Stimulated activated CD8-positive, alpha-beta memory T cell treated with anti-CD3 and anti-CD28 coated beads, Interleukin-2, amount 100 ng/mL, for 48 hours (primary cell): Measurements from ENCODE around the gene GNG8.

Experiments used
- DNase-seq, 2 donors: peaks; one replicate each; pipeline ENCODE4 v3.0.0-alpha.2; 2020; ENCODE audit warnings: low read depth in 2 of 2

The GNG8 gene

DNA sequence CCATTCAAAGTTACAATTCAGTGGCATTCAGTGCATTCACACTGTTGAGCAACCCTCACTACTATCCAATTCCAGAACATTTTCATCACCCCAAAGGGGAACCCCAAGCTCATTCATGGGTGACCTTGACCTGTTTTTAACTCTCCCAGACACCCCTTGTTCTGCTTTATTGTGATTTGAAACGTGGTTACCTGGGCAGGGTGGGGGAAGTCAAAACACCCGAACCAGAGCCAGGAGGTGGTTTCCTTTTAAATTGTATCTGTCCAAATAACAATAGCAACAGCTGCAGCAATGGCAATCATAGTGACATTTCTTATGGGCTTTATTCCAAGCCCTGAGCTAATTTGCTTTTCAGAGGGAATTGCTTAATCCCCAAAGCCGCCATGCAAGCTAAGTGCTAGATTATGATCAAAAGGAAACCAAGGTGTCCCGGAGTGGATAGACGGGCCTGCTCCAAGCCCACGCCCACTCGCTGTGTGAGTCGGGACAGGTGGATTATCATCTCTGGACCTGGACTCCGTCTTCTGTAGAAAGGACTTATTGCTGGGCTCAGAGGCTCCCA lies 17.3 kb downstream of the GNG8 start:
- DNase-seq = no peak

DNA sequence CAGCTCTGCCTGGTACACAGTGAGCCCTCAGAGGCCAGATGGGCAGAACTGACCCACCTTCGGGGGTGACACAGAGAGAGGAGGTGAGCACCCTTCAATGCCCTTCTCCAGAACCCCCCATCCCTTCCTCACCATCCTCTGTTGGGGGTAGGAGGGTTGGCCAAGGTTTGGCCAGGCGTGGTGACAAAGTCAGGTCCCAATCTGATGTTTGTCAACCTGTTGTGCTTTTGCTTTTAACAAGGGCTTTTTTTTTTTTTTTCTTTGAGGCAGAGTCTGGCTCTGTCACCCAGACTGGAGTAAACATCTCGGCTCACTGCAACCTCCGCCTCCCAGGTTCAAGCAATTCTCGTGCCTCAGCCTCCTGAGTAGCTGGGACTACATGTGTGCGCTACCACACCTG lies 18.4 kb downstream of the GNG8 start:
- DNase-seq = no peak

DNA sequence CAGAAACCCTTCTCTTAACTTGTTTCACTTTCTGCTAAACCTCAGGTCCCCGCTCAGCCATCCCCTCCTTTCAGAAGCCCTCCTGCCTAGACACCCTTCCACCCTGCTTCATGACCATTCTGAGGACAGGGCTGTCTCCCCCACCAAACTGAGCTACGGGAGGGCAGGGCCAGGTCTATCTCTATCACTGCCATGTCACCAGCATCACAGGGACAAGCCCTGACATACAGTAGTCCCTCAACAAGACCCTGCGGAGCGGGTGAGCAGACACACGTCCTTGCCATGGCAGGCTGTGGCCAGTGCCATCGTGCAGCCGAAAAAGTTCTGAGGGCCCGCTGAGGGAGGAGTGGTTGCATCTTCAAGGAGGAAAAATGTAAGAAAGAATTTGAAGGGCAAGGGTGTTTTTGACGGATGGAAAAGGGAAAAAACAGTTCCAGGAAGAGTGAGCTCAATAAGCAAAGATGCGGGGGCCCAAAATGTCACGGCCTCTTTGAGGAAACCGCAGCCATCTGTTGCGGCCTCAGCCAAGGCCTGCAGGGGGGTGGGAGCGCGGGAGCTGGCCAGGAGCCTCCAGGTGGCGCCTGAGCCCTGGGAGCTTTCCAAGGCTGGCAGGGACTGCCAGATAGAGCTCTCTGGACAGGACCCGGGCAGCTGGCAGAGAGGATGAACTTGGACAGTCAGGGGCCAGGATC lies 19.2 kb downstream of the GNG8 start:
- DNase-seq = peak in 1 of 2 donors; percentile 71

DNA sequence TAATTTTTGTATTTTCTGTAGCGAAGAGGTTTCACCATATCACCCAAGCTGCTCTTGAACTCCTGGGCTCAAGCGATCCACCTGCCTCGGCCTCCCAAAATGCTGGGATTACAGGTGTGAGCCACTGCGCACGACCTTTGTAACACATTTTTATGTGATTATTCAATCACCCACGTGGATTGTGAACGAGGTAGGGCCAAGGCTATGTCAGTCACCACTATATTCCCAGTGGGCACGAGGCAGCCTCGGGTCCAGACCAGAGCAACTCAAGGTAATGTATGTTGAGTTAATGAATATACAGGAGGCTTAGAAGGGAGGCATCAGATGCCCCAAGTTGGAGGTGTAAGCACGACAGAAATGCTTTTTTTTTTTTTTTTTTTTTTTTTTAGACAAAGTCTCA lies 20.0 kb downstream of the GNG8 start:
- DNase-seq = no peak

DNA sequence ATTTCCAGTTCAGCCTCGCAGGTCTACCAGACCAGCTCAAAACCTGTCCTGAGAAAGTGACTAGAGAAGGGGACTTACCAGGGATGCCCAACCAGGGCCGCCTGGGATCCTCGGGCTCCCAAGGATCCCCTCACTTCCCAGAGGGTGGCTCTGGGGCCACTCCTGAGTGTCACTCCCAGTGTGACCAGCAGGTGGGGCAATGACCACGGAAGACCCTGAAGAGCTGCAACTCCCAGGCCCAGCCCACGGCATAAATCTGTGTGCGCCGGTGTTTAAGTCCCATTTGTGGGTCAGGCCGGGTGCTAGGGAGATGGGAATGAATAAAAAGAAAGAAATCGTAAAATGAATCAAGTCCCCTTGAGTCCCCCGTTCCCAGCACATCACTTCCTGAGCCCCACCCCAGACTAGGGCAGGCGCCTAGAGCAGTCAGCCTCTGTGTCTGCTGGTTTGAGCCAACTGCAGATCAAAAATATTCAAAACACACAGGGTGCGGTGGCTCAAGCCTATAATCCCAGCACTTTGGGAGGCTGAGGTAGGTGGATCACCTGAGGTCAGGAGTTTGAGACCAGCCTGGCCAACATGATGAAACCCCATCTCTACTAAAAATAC lies 21.8 kb downstream of the GNG8 start:
- DNase-seq = peak; percentile 79 to 82

DNA sequence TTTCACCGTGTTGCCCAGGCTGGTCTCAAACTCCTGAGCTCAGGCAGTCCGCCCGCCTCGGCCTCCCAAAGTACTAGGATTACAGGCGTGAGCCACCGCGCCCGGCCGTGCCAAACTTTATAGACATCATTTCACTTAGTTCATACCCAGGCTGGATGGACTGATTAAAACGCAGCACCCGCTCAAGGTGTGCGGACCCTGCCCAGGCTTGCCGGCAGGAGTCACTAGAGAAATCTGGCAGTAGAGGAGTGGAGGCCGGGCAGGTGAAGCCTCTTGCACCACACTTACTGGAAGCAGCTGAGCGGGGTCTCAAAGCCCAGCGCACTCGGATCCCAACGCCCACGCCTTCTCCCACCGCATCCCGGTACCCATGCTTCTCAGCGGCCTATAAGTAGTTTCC lies 22.5 kb downstream of the GNG8 start:
- no peak for DNase-seq

DNA sequence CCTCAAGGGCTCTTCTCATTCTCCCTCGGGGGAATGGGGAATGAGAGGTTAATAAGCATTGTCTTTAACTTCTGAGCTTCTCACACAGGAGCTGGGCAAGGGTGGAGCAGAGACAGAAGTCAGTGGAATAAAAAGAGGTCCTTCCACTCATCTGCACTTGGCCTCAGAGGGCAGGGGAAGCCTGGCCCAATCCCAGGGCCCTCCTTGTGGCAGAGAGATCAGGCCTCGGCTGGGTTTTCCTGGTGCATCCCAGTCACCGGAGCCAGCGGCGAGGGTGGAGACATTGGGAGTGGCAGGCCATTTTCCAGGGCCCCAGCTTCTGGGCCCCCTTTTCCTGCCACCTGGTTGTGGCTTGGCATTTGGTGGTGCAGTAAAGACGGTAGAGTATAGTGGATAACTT lies 24.2 kb downstream of the GNG8 start:
- DNase-seq = no peak

DNA sequence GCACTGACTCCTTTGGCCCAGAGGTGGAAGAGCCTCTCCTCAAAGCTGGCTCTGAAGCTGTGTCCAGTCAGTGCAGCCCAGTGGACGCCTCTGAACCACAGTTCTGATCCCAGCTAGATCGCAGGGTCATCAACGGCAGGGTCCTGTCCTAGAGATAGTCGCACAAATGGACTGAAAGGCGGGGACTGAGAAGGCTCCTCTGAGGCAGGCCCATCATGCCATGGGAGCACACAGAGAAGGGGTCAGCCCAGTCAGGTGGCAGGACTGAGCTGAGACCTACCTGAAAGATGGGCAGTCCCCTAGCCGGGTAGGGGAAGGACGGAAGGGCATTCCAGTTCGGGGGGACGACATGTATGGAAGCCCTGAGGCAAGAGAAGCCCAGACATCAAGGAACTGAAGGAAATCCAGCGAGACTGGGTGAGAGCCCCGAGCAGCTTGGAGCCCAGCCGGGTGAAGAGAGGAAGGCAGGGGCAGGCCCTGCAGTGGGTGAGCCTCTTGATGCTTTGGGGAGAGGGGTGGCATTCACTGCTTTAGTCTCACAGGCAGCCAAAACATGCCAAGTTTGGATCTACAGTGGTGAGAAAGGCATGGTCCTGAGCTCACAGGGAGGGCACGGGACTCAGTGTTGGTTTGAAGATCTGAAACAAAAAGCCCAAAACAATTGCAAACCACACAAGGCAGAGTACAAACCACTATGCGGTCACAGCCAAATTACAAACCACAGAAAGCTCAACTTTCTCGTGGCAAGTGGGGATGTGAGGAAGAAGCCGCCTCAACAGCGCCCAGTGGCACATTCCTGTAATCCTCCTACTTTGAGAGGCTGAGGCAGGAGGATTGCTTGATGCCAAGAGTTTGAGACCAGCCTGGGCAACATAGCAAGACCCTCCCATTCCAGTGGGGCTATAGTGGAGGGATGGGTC lies 24.9 kb downstream of the GNG8 start:
- DNase-seq = no peak

DNA sequence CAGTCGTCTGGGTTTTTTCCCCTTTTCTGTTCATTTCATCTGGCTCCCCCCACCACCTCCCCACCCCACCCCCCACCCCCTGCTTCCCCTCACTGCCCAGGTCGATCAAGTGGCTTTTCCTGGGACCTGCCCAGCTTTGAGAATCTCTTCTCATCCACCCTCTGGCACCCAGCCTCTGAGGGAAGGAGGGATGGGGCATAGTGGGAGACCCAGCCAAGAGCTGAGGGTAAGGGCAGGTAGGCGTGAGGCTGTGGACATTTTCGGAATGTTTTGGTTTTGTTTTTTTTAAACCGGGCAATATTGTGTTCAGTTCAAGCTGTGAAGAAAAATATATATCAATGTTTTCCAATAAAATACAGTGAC lies 25.6 kb downstream of the GNG8 start:
- DNase-seq = no peak

DNA sequence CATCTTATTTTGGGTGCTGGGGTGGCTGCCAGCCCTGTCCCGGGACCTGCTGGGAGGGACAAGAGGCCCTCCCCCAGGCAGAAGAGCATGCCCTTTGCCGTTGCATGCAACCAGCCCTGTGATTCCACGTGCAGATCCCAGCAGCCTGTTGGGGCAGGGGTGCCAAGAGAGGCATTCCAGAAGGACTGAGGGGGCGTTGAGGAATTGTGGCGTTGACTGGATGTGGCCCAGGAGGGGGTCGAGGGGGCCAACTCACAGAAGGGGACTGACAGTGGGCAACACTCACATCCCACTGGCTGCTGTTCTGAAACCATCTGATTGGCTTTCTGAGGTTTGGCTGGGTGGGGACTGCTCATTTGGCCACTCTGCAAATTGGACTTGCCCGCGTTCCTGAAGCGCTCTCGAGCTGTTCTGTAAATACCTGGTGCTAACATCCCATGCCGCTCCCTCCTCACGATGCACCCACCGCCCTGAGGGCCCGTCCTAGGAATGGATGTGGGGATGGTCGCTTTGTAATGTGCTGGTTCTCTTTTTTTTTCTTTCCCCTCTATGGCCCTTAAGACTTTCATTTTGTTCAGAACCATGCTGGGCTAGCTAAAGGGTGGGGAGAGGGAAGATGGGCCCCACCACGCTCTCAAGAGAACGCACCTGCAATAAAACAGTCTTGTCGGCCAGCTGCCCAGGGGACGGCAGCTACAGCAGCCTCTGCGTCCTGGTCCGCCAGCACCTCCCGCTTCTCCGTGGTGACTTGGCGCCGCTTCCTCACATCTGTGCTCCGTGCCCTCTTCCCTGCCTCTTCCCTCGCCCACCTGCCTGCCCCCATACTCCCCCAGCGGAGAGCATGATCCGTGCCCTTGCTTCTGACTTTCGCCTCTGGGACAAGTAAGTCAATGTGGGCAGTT lies 26.2 kb downstream of the GNG8 start:
- DNase-seq = no peak

DNA sequence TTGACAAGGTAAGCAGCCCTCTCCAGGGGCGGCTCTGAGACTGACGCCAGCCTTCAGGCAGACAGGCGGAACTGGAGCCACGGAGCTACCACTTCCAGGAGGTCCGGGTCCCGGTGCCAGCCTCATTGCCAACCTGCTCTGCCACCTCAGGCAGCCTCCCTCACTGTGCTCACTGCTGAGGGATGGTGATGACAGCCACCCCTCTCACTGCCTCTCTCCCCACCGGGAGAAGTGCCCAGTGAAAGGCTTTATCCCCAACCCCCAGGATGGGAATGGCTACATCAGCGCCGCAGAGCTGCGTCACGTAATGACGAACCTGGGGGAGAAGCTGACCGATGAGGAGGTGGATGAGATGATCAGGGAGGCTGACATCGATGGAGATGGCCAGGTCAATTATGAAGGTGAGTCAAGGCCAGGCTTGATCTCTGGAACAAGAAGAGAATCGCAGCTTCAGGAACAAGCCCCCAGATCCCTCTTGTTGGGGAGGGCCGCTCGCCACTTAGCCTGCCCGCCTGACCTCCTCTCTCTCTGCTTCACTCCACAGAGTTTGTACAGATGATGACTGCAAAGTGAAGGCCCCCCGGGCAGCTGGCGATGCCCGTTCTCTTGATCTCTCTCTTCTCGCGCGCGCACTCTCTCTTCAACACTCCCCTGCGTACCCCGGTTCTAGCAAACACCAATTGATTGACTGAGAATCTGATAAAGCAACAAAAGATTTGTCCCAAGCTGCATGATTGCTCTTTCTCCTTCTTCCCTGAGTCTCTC lies 27.2 kb downstream of the GNG8 start:
- DNase-seq = no peak

DNA sequence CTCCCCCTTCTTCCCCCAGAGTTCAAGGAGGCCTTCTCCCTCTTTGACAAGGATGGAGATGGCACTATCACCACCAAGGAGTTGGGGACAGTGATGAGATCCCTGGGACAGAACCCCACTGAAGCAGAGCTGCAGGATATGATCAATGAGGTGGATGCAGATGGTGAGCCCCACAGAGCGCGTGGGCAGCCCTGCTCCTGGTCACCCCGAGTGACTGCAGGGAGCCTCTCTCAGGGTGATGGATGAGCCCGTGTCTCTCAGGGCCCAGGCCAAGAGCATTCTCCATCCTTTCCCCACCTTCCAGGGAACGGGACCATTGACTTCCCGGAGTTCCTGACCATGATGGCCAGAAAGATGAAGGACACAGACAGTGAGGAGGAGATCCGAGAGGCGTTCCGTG lies 27.8 kb downstream of the GNG8 start:
- no peak for DNase-seq

DNA sequence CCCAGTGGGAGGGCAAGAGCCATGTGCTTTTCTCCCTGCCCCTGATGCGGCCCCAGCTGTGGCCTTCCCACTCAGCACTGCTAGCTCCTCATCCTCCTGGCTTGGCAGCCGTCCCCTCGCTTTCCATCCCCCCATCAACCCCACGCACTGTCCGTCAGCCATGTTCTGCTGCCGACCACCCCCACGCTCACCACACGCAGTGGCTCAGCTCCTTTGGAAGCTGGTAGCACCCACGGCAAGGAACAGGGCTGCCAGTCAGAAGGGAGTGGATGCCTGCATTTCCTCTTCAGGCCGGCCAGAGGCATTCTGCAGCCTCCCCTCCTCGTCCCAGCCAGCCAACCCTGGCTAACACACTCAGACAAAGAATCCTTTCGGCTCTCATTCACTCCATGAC lies 28.6 kb downstream of the GNG8 start:
- DNase-seq = no peak

DNA sequence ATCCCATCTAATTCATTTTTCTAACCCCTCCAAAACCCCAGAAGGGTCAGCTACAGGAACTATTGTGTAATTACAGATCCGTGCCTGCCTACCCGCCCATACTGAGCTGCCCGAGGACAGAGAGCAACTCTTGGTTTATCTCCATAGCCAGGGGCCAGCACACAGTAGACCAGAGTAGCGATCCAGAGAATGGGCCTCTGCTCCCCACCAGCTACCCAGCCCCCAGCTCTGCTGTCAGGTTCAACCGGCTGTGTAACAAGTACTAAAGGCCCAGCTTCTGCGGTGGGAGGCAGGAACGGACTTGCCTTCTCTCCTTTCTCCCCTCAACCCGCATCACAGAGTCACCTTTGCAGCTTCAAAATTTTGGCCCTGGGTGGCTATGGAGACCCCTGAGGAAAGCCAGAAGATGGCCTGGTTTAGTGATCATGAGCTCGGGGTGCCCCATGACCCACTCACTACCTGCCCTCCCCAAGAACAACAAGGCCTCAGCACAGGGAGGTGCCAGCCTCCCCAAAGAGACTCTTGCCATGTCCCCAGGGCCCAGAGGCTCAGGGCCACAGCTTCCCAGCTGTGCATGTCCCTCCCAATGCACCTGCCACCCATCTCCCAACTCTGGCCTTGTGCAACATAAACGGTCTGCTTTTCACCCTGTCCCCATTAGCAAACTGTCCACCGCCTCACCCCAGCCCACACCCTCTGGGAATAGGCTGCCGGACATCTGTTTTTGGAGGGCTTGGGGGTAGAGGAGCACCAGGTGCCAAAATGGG lies 29.1 kb downstream of the GNG8 start:
- no peak for DNase-seq

DNA sequence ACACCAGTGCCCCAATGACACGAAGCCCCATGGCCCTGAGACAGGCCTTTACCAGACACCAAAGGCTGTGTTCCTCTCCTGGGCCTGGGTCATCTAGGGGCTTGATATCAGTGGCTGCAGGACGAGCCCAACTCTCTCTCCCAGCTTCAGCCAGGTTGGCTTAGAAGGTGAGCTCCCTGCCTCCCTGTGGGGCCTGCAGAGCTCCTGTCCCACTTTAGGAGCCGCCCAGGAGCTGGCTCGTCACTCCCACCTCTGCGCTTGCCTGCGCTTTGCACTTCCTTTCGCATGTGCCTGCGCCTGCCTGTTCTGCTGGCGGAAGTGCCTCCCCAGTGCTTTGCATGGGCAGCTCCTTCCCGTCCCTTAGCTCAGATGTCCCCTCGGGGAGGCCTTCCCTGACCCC lies 30.0 kb downstream of the GNG8 start:
- DNase-seq = no peak

DNA sequence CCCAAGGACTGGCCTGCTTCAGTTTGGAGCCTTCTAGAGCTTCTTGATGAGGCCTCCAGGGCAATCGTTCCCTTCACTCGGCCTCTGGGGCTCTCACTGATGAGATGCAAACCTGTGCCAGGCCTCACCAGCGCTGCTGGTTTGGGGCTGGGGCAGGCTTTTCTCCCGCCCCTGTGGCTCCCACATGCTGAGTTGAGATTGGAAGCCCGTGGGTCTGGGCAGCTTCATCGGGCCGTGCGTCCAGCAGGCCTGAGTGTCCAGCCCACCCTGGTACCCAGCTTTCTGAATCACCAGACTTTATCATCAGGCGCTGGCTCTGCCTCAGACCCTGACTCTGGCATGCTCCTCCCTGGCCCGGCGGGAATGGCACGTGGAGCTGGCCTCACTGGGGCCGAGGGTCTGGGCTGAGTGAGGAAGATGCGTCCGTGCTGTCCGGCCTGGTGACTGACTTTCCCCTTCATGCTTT lies 30.6 kb downstream of the GNG8 start:
- DNase-seq = no peak

DNA sequence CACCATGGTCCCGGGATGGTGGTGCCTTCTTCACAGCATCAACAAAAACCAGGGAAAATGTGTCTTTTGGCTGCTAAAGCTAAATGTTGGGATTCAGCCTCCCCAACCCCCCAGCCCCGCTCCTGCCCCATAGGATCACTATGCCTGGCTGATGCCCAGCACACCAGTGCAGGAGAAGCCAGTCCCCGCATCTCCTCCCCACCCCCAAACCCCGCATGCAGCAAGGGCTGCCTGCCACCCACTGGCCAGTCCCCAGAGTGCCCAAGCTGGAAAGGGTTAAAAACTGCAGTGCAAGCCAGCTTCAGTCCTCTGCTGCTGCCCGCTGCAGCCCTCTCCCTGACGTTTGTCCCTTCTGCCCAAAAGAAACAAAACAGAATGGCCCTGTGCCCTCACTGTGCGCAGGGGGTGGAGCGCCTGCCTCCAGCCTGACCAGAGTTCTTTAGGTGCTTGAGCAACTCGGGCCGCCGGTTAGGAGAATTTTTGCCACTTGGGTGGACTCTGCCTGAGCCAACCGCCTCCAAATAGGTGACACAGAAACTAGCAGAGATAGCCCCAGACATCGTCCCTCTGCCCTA lies 31.1 kb downstream of the GNG8 start:
- DNase-seq = no peak

DNA sequence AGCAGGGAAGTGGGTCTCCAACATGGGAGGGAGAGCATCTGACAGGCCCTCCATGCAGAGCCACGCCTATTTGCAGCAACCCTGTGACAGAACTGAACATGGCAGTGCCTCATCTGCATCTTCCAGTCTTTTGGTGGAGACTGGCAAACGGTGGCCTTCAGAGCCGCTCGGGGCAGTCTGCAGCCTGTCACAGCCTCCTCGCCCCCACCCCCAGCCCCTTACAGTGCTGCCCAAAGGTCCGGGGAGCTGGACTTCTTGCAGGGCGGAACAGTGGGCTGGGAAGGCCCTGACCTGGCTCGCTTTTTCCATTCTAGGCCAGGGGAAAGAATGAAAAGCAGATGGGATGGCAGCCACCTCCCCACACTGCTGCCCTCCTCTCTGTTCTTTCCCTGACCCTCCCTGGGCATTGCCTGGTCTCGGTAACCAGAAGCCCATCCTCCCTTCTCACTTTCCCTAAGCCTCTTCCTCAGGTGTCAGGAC lies 32.2 kb downstream of the GNG8 start:
- no peak for DNase-seq

DNA sequence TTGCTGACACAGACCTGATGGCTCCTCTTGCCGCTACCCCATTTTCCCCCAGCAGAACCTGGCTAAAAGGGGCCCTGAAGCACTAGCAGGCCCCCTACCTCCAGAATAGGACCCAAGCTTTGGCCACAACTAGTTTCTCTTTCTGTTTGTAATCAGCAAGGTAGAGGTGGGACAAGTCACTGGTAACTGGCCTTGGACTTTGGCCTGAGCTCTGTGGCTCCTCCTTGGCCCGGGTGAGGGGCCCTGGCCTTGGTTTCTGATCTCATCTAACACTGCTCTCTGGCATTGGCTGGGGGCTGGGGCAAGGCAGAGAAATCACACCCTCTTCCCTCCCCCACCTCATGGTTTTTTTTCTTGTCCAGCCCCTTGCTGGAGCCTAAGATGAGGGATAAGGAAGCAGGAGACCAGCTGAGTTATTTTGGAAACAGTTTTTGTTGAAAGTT lies 32.8 kb downstream of the GNG8 start:
- no peak for DNase-seq
